Kidney tubule cell (primary cell): ENCODE measurements around the gene GRIK4.
A peak's percentile ranks its signal among the peaks of the same experiment; 100 is the strongest.

Experiments
- DNase-seq: peaks from one replicate; pipeline ENCODE4 v3.0.0-alpha.2; 2018; ENCODE audit warnings: low spot score

The GRIK4 gene

GRCh38 chr11:120707663-120708062 is 196.1 kb downstream of the GRIK4 start:
- DNase-seq: no peak

GRCh38 chr11:120708511-120709183 is 197.1 kb downstream of the GRIK4 start:
- DNase-seq: no peak

- DNase-seq: peak; percentile 16
These were observed 198.3 kb downstream of the GRIK4 start for GRCh38 chr11:120709808-120710207.

- DNase-seq: peak; percentile 87
These were observed 199.0 kb downstream of the GRIK4 start for GRCh38 chr11:120710354-120711131.

- DNase-seq: no peak
These were observed 200.5 kb downstream of the GRIK4 start for GRCh38 chr11:120712014-120712413.

- no peak for DNase-seq
These were observed 201.3 kb downstream of the GRIK4 start for GRCh38 chr11:120712881-120713280.

GRCh38 chr11:120713296-120713695 is 201.7 kb downstream of the GRIK4 start:
- DNase-seq: no peak

GRCh38 chr11:120714438-120714837 is 202.9 kb downstream of the GRIK4 start:
- peak; percentile 83 for DNase-seq

GRCh38 chr11:120715239-120715638 is 203.7 kb downstream of the GRIK4 start:
- peak; percentile 12 for DNase-seq

- DNase-seq: no peak
These were observed 205.5 kb downstream of the GRIK4 start for GRCh38 chr11:120717042-120717441.

- no peak for DNase-seq
These were observed 206.1 kb downstream of the GRIK4 start for GRCh38 chr11:120717623-120718022.

- DNase-seq: no peak
These were observed 206.6 kb downstream of the GRIK4 start for GRCh38 chr11:120718171-120718570.

- DNase-seq: no peak
These were observed 207.8 kb downstream of the GRIK4 start for GRCh38 chr11:120719348-120719747.

- no peak for DNase-seq
These were observed 209.2 kb downstream of the GRIK4 start for GRCh38 chr11:120720760-120721159.

GRCh38 chr11:120722524-120722923 is 211.0 kb downstream of the GRIK4 start:
- DNase-seq: no peak

- DNase-seq: no peak
These were observed 212.2 kb downstream of the GRIK4 start for GRCh38 chr11:120723751-120724150.

- DNase-seq: no peak
These were observed 216.2 kb downstream of the GRIK4 start for GRCh38 chr11:120727752-120728151.

- DNase-seq: no peak
These were observed 223.5 kb downstream of the GRIK4 start for GRCh38 chr11:120735035-120735434.

- no peak for DNase-seq
These were observed 227.0 kb downstream of the GRIK4 start for GRCh38 chr11:120738516-120739046.

GRCh38 chr11:120739780-120740179 is 228.2 kb downstream of the GRIK4 start:
- no peak for DNase-seq

GRCh38 chr11:120740380-120740779 is 228.8 kb downstream of the GRIK4 start:
- no peak for DNase-seq

- DNase-seq: no peak
These were observed 232.8 kb downstream of the GRIK4 start for GRCh38 chr11:120744016-120744994.
